HepG2 (cell line): Measurements from ENCODE around the gene TRIM15. TPM values are rescaled to one million over a fixed set of nuclear protein-coding genes. Genes with fewer than 3 reads are reported as not detected.

Source experiments
- HHEX ChIP-seq: IDR thresholded peaks from 2 replicates; pipeline ENCODE4 v1.6.1; 2016; ENCODE audit warnings: control low read depth
- HMGXB3 ChIP-seq: sonication (generic); formaldehyde crosslinking; IDR thresholded peaks from 2 replicates; pipeline ENCODE4 v1.4.0; 2020; ENCODE audit warnings: missing genetic modification reagents, borderline replicate concordance
- KMT2B ChIP-seq: IDR thresholded peaks from 2 replicates; pipeline ENCODE4 v1.6.1; 2016; ENCODE audit warnings: missing genetic modification reagents, missing compliant biosample characterization
- MAFK ChIP-seq, 2 experiments: IDR thresholded peaks in 1 of 2; conservative IDR thresholded peaks in 1 of 2; 2 replicates each; pipeline ENCODE4 v1.6.1; 2011; ENCODE audit warnings: improper control_type of control experiment in 2 of 2, low read length in 2 of 2
- MED8 ChIP-seq: sonication (generic); formaldehyde crosslinking; IDR thresholded peaks from 2 replicates; pipeline ENCODE4 v1.8.1; 2023; ENCODE audit warnings: mild to moderate bottlenecking, missing genetic modification reagents; ENCODE audit not compliant: insufficient replicate concordance
- MNT ChIP-seq: fragments of 450-650 bp; IDR thresholded peaks from 2 replicates; pipeline ENCODE4 v1.6.1; 2016
- PHF8 ChIP-seq: sonication (generic); formaldehyde crosslinking; IDR thresholded peaks from 2 replicates; pipeline ENCODE4 v1.5.0; 2020; ENCODE audit warnings: missing genetic modification reagents
- ZBTB46 ChIP-seq: sonication (generic); formaldehyde crosslinking; IDR thresholded peaks from 2 replicates; pipeline ENCODE4 v1.4.0; 2020; ENCODE audit warnings: mild to moderate bottlenecking, missing genetic modification reagents, borderline replicate concordance
- ZNF275 ChIP-seq: sonication (generic); formaldehyde crosslinking; IDR thresholded peaks from 2 replicates; pipeline ENCODE4 v1.8.0; 2022; ENCODE audit warnings: missing genetic modification reagents, mild to moderate bottlenecking, inconsistent platforms, borderline replicate concordance
- ZNF296 ChIP-seq: sonication (generic); formaldehyde crosslinking; conservative IDR thresholded peaks from 2 replicates; pipeline ENCODE4 v1.5.0; 2020; ENCODE audit warnings: mild to moderate bottlenecking, missing genetic modification reagents
- ZNF326 ChIP-seq: sonication (generic); formaldehyde crosslinking; IDR thresholded peaks from 2 replicates; pipeline ENCODE4 v1.4.0; 2020; ENCODE audit warnings: missing genetic modification reagents, borderline replicate concordance
- ZNF446 ChIP-seq: sonication (generic); formaldehyde crosslinking; IDR thresholded peaks from 2 replicates; pipeline ENCODE4 v1.5.0; 2020; ENCODE audit warnings: mild to moderate bottlenecking, missing genetic modification reagents
- ZNF639 ChIP-seq: conservative IDR thresholded peaks from 2 replicates; pipeline ENCODE4 v1.6.1; 2018; ENCODE audit warnings: missing genetic modification reagents
- polyA plus RNA-seq, 8 experiments: library from polyadenylated mRNA; depleted of rRNA in 3 of 8; stranded (reverse) in 7 of 8; unstranded in 1 of 8; fragments of >200 nt; fragmentation: Illumina TruSeq in 4 of 8; extraction: Trizol in 4 of 8; gene quantifications; 2 replicates each; pipeline versions ENCODE4 v1.2.1 to v1.2.3, GENCODE V29; 2011 to 2016; ENCODE audit warnings: low read depth in 4 of 8, missing spikeins in 1 of 8, mixed read lengths in 1 of 8; ENCODE audit not compliant: insufficient read depth in 1 of 8
- total RNA-seq, 5 experiments: library from RNA; depleted of rRNA; stranded (reverse); fragments of >200 nt; fragmentation: Illumina TruSeq; extraction: Trizol; gene quantifications; 2 replicates each; pipeline ENCODE4 v1.2.3, GENCODE V29; 2016; ENCODE audit warnings: low read depth in 1 of 5
- TF ChIP-seq, protein P1 (sequence below): sonication (generic); formaldehyde crosslinking; IDR thresholded peaks from 2 replicates; pipeline ENCODE4 v1.4.0; 2020; ENCODE audit warnings: missing genetic modification reagents

Gene TRIM15
- total and polyA plus RNA-seq, 2 of the 13 experiments (the other 11 are each of a cell fraction or from before 2014, with no cell fraction given) = 35.1 to 38.2 TPM

- TF ChIP-seq HHEX (peak; percentile 70), HMGXB3 (0 out of 2 replicates have a peak, but pooled peaks have one; percentile 70), MNT (0 out of 2 replicates have a peak, but pooled peaks have one; percentile 3), ZNF639 (no peak), PHF8 (CRISPR knock-in tag) (no peak; the same call in none of the 2 replicates), ZNF446 (CRISPR knock-in tag) (0 out of 2 replicates have a peak, but pooled peaks have one; percentile 50), ZBTB46 (no peak; the same call in 1 of the 2 replicates), ZNF296 (no peak), ZNF326 (CRISPR knock-in tag) (no peak), MAFK (conservative IDR thresholded peaks at IDR 0.05 in 1 of 2, IDR thresholded peaks at IDR 0.05 in 1 of 2; ENCODE audit: low read length in 2 of 2) (no peak), KMT2B (CRISPR knock-in tag) (peak; percentile 73; the same call in 1 of the 2 replicates), ZNF275 (CRISPR knock-in tag) (no peak), MED8 (CRISPR knock-in tag) (no peak)
- TF ChIP-seq, protein P1, sequence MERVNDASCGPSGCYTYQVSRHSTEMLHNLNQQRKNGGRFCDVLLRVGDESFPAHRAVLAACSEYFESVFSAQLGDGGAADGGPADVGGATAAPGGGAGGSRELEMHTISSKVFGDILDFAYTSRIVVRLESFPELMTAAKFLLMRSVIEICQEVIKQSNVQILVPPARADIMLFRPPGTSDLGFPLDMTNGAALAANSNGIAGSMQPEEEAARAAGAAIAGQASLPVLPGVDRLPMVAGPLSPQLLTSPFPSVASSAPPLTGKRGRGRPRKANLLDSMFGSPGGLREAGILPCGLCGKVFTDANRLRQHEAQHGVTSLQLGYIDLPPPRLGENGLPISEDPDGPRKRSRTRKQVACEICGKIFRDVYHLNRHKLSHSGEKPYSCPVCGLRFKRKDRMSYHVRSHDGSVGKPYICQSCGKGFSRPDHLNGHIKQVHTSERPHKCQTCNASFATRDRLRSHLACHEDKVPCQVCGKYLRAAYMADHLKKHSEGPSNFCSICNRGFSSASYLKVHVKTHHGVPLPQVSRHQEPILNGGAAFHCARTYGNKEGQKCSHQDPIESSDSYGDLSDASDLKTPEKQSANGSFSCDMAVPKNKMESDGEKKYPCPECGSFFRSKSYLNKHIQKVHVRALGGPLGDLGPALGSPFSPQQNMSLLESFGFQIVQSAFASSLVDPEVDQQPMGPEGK = peak; percentile 69
These were observed 43.7 kb downstream of the TRIM15 start (continued) for GRCh38 chr6:30206799-30207618.
